Fibroblast of skin of abdomen (primary cell): ENCODE measurements around the gene SV2A. TPM values are rescaled to one million over a fixed set of nuclear protein-coding genes. Genes with fewer than 3 reads are reported as not detected.
"Not testable (repeated sequence)": the region's sequence is repeated elsewhere in the genome, so short reads cannot be mapped to it uniquely, and the experiment has no call there.

Experiments used
- DNase-seq: peaks from one replicate; pipeline ENCODE4 v3.0.0-alpha.2; 2013
- polyA plus RNA-seq, 2 experiments: library from polyadenylated mRNA; unstranded; fragments of 120-200 nt; gene quantifications; one replicate each; pipeline ENCODE4 v1.2.1, GENCODE V29; 2013; ENCODE audit not compliant: insufficient read length in 2 of 2

Gene SV2A, protein sequence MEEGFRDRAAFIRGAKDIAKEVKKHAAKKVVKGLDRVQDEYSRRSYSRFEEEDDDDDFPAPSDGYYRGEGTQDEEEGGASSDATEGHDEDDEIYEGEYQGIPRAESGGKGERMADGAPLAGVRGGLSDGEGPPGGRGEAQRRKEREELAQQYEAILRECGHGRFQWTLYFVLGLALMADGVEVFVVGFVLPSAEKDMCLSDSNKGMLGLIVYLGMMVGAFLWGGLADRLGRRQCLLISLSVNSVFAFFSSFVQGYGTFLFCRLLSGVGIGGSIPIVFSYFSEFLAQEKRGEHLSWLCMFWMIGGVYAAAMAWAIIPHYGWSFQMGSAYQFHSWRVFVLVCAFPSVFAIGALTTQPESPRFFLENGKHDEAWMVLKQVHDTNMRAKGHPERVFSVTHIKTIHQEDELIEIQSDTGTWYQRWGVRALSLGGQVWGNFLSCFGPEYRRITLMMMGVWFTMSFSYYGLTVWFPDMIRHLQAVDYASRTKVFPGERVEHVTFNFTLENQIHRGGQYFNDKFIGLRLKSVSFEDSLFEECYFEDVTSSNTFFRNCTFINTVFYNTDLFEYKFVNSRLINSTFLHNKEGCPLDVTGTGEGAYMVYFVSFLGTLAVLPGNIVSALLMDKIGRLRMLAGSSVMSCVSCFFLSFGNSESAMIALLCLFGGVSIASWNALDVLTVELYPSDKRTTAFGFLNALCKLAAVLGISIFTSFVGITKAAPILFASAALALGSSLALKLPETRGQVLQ
- 29.5 TPM for polyA plus RNA-seq (2013, experiment 1 of 2; ENCODE audit: insufficient read length)
- 29.4 TPM for polyA plus RNA-seq (2013, experiment 2 of 2; ENCODE audit: insufficient read length)

DNA sequence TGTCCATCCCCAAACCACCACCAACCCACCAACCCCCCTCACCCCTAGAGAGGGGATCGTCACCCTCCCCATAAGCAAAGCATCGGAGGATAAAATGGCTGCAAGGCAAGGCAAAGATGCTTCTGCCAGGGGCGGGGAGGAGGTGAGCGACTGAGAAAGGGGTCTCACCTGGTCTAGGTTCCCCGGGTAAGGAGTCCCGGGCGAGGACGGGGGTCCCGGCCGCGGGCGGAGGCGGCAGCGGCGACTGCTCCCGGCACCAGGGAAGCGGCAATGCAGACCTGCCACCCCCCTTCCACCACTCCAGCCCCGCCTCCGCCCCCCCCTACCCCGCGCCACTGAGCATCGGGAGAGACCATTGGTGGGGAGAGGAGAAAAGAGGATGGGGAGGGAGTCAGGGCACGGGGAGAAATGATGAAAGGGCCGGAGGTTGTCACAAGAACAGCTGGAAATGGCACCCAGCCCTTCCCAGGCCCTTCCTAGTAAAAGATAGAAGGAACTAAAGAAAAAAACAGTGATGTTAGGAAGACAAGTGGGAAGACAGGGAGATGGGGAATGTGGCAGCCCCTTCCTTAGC, at the start of gene SV2A:
Gene SV2A, minus strand, starts transcription at position 274 of the 574 bp plus-strand sequence. CDS start 4,004 bp downstream, outside the sequence.
- peak; percentile 76 for DNase-seq

DNA sequence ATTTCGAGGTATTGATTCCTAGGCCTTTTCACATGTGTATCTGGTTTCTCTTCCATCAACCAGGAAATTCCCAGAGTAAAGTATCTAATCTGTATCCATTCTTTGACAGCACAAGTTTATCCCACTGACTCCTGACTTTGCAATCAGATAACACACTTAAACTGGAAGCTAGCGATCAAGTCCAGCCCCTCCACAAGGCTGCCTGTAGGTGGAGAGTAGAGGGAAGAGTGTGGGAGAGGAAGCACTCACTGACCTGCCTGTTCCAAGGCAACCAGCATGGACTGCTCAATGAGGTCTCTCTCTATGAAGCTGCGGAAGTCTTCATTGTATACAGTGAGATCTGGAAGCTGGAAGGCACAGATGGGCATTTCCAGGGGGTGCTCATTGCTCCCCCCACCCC, 49.4 kb upstream of the SV2A start:
- DNase-seq = no peak

DNA sequence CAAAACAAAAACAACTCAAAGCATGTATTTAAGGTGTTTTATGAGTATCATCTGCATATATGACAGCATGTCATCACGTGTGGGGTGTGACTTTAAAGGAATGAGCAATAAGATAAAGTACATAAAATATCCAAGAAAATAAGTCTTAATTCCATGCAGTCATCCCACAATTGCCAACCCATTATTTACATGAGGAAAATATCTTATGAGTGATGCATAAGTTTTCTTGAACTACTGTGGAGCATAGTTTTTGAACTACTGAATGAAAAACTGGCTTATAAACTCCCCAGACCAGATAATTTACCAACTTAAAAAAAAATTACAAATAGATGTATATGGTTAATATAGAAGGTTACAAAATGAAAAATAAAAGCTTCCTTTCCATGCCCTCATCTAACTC, 48.8 kb upstream of the SV2A start:
- DNase-seq = no peak

DNA sequence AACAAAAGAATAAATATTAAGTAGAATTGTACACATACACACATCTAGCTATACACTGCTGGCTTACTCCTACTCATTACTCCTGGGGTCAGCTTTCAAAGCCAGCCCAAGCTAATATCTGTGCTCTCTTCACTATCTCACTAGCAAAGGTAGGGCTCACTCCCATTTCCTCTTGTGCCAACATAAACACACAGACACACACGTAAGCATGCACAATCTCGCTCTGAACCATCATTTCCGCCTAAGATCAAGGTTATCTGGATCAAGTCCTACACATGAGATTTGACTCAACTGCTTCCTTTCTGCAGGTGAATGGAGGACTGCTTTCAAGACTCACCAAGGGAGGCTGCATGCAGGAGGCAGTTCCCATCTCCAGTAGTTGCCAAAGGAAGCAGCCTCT, 47.8 kb upstream of the SV2A start:
- DNase-seq = no peak

DNA sequence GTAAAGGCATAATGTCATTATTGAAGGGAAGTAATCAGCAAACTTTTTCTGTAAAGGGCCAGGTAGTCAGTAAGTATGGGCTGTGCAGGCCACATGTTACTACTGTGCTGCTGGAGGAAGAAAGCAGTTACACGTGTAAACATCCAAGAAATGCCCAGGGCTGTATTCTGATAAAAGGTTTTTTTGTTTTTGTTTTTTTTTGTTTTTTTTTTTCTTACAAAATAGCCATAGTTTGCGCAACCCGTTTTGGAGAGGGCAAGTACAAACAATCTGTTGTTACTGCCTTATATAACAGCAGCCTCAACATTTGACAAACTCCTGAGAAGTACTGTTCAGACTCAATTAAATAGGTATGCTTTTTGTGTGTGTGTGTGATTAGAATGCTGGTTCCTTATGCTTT, 45.7 kb upstream of the SV2A start:
- DNase-seq = no peak

DNA sequence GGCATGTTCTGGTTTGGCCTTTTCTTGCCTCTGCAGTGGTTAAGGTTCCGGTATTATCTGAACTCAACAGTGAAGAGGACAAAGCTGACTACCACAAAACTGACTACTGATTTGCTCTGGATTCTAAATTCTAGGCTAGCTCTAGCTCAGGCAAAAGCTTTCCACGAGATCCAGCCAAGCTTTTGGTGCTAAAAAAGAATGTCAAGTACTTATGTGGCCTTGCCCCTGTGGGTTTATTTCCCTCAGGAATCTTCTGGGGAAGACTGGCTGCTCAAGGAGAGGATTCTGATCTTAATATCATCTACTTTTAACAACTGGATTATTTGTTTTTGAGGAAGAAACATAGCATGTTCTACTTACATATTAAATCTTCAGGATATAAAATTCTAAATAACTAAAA, 45.1 kb upstream of the SV2A start:
- DNase-seq = no peak

DNA sequence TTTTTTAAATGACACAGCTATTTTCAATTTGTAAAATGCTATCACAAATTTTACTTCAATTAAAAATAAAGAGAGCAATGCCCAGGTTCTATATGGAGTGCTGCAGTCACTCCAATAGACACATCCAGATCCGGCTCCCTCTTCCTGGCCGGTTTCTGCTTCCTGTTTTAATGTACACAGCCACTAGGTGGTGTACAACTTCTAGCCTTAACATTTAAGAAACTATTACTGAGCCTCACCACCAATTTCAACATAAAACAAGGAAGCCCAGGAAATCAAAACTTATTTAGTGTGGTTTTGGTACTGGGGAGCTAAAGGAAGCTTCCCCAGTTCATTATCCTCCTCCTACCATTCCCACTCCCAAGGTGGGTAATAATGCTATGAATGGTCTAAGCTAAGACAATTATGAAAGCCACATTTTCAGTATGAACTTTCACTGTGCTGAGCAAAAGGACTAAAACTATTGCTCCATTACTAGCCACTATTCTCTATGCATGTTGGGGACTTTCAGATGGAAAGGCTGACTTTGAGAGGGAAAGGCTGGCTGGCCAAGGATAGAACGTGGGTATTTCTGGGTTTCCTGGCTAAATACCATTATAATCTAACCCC, 44.5 kb upstream of the SV2A start:
- DNase-seq = peak; percentile 74

DNA sequence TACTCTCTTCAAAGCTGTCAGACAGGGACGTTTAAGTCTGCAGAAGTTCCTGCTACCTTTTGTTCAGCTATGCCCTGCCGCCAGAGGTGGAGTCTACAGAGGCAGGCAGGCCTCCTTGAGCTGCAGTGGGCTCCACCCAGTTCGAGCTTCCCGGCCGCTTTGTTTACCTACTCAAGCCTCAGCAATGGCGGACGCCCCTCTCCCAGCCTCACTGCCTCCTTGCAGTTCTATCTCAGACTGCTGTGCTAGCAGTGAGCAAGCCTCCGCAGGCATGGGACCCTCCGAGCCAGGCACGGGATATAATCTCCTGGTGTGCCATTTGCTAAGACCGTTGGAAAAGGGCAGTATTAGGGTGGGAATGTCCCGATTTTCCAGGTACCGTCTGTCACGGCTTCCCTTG, 39.9 kb upstream of the SV2A start:
- DNase-seq = not testable (repeated sequence)

DNA sequence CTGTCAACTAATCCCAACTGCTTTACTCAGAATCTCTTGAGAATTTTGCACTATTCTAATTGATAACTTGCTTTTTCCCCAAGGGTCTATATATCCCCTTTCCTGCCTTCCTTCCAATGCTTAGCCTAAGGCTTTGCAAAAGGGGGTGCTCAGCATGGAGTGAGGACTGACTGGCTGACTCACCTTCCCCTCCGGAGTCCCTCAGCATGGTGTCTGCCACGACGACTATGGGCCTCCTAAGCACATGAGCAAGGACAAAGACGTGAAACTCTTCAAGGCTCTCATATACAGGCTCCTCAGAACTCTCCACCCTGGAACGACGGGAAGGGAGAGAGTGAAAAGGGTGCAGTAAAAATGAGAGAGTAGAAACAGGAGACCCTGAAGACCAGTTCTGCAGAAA, 32.3 kb upstream of the SV2A start:
- DNase-seq = no peak

DNA sequence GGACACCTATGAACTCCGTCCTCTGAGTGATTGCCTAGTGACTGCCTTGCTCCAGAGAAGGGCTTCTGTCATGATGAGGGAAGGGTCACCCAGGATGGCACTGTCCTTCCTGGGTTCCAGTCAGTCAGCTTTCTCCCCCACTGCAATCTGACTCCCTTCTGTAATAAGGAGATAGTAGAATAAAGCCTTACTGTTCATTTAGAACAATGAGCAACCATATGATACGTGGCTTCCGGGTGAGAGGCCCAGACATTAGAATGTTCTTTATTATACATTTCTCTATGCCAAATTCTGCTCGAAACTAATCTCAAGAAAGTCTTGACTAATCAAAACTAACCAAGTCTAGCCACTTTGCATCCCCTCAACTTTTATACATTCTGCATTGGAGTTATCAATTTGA, 27.6 kb upstream of the SV2A start:
- no peak for DNase-seq

DNA sequence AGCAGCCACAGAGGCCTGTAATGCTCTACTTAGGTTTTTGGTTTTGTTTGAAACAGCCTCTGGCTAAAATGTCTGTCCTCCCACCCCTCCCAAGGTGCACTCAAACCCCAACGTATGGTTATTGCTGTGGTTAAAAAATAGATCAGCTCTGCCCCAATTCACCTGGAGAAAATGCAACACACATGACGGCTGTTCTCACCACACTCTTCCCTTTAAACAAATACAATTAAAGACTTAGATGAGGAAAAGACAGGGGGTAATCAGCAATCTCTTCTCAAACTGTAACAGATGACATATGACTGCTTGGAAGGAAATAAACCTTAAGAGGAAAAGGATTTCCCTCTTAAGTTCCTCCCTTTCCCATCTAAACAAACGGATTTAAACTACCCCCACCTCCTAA, 25.2 kb upstream of the SV2A start:
- DNase-seq = no peak

DNA sequence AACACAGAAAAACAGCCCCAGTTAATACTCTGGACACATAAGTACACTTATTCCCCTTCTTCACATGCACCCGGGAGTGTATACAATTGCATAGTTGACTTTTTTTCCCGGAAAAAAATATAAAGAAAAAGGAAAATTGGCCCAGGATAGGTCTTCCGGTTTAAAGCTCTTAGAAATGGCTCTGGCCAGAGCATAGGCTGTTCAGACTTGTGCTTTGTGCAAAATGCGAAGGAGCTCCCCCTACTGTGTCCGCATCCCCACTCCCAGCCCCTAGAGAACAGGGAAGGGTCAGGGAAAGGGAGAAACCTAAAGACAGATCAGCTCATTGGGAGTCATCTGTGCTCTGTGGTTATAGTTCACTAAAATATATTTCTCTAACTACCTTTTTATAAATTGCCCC, 24.6 kb upstream of the SV2A start:
- peak; percentile 42 for DNase-seq

DNA sequence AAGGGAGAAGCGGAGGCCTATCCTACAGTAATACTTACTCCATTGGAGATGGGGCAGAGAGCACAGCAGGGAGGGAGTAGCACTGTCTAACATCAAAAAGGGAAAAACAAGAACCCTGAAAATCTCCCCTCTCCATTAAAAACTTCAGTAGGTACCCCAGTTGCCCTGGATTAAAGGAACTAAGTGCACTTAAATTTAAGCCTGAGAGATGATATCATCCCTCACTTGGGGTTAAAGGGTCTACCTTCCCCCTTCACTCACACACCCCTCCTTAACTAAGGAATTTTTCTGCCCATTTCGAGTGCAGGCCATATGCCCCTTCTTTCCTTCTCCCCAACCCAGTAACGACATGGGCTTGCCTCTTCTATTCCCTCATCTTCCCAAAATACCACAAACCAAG, 22.8 kb upstream of the SV2A start:
- DNase-seq = no peak

DNA sequence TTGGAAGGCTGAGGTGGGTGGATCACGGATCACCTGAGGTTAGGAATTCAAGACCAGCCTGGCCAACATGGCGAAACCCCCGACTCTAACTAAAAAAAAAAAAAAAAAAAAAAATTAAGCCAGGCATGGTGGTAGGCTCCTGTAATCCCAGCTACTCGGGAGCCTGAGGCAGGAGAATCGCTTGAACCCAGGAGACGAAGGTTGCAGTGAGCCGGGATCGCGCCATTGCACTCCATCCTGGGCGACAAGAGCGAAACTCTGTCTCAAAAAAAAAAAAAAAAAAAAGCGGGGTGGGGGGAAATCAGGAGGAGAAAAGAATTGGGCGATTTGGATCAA, 21.0 kb upstream of the SV2A start:
- DNase-seq = not testable (repeated sequence)

DNA sequence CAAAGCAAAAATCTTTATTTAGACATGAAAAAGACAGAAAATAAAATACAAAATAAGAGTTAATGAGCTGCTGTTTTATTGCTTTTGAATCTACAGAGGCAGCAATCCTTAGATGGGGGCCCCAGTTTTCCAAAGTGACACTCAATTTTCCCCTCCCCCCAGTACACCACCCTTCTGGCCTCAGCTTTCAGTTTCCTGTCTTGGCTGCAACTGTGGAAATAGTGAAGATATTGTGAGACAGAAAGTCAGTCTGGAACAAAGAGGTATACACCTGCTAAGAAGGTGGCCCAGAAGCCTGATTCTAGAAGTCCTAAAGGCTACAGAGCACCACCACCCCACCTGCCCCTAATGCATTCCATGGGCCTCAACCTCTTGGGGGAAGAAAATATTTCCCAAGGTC, 20.1 kb upstream of the SV2A start:
- no peak for DNase-seq

DNA sequence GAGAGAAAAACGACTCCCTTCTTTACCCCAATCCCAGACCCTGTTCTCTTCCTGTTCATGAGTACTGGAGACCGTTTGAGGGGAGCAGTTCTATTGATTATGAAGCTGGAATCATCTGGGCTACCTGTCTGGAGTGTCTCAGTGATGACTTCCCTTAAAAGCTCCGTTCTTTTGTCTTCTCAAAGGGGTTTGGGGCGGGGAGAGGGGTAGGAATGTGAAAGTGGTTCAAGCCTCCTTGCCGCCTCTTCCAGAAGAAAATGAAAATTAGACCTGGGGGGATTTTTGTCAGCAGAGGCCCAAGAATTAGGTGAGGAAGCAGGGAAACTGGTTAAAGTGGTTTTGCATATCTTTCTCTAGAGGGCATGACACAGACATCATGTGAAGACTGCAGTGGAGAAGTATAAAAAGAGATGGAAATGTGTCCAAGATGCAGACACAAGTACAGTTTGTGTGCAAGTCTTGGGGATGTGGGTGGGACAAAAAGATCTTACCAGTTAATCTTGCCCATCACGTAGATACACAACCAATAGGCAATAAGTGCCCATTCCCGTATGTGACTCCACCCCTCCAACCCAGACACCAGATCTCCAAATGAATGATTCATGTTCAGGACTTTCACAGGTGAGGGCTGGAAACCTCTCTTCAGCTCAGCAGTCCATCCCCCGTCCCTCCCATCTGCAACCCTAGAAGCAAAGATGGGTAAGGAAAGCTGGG, 19.5 kb upstream of the SV2A start:
- peak; percentile 33 for DNase-seq

DNA sequence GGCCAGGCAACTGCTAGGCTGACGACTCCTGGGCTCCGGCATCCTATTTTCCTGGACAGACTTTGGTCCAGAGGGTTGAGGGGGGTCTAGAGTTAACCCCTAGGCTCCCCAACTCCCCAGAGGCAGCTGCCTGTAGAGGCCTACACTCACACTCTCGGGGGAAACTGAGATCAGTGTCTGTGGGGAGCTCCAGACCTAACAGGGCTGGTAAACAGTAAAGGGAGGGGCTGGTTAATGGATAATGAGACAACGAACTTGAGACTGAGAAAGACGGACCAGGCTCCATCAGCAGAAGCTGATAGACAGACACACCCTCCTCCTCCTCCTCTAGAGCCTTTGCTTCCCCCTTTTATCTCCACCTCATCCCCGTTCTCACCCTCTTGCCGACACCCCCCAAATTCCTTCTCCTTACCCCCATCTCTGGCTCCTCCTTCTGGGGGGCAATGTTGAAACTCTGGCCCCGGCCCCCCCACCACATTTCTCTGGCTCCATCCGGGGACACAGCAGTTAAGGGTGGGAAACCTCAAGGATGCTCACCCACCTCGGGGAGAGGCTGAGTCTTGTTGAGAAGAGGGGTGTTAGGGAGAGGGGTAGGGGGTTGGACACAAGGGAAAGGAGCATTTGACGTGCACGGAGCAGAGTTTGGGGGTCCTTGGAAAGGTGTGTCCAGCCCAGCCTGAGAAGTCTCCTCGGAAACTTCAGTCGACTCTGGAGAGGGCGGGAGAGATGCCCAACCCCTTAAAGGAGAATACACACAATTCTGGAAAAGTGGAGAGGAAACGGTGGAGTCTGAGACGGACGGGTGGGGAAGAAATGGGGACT, 18.7 kb upstream of the SV2A start, which contains the start of gene MTMR11:
Gene MTMR11, minus strand, starts transcription at position 710 of the 822 bp plus-strand sequence. Its CDS starts 232 bp downstream, at position 478.
- DNase-seq = peak; percentile 36

DNA sequence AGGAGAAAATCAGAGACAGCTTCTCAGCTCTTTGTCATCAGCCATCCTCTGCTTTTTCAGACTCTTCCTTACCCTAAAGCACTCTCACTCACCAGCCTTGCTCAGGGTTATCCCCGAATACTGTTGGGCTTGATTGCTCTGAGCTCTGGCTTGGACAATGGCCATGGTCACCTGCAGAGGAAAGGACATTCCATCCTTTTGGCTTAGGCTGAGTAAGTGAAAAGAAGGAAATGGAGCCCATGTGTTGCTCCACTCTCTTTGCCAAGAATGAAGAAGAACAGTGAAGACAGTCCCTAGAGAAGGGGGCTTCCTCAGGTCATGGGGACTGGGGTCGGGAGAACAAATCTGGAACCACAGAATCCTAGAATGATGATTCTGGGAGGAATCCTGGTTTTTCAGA, 16.7 kb upstream of the SV2A start:
- DNase-seq = no peak

DNA sequence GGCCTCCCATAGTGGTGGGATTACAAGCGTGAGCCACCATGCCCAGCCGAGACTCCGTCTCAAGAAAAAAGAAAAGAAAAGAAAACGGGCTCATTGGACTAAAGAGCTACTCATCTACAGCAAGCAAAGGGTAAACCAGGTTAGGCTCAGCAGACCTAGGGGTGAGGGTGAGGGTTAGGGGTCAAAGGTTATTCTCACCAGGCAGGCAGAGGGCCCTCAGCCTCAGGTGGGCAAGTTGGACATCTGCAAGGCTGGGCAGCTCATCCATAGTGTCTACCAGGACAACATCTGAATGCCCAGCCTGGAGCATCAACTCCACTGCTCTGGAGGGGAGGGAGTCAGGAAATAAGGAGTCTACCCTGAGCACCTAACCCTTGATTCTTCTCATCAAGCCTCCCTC, 15.6 kb upstream of the SV2A start:
- no peak for DNase-seq

DNA sequence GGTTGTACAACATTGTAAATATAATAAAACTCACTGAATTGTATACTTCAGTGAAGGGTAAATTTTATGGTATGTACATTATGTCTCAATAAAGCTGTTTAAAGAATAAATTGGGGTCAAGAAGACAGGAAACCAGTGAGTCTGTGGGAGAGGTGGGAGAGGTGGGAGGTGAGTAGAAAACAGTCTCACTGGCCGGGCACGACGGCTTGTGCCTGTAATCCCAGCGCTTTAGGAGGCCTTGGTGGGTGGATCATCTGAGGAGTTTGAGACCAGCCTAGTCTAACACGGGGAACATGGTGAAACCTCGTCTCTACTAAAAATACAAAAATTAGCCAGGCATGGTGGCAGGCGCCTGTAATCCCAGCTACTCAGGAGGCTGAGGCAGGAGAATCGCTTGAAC, 14.8 kb upstream of the SV2A start:
- DNase-seq = no peak

DNA sequence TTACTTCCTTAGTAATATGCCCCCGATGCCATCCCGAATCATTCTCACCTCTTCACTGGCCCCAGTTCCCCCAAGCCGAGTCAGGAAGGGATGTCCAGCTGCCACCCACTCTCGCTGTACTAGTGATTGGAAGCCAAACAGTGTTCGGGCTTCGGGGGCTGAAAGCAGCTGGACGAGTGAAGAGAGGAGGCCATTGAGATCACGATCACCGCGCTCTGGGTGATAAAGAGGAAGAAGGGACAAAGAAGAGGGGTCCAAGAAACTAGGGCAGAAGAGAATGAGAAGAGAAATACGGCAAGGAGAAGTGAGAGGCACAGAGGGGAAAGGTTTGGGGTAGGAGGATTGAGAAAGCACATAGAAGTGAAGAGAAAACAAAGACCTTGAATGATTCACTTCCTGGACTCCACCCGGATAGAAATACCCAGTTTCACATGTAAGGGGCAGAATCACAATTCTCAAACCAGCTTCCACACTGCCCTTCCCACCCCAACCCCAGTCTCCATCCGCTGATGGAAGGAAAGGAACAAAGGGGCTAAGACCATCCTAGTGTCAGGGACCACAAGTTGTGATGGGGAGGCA, 13.7 kb upstream of the SV2A start:
- no peak for DNase-seq
